Stimulated activated CD8-positive, alpha-beta memory T cell treated with anti-CD3 and anti-CD28 coated beads, Interleukin-2, amount 100 ng/mL, for 48 hours (primary cell): ENCODE measurements around the gene CCDC82.

Experiments used
- DNase-seq, 2 donors: peaks; one replicate each; pipeline ENCODE4 v3.0.0-alpha.2; 2020; ENCODE audit warnings: low read depth in 2 of 2

The CCDC82 gene

GRCh38 chr11:96329419-96329818, 60.3 kb downstream of the CCDC82 start:
- DNase-seq = no peak

GRCh38 chr11:96328395-96329010, 61.2 kb downstream of the CCDC82 start:
- DNase-seq = no peak

DNA sequence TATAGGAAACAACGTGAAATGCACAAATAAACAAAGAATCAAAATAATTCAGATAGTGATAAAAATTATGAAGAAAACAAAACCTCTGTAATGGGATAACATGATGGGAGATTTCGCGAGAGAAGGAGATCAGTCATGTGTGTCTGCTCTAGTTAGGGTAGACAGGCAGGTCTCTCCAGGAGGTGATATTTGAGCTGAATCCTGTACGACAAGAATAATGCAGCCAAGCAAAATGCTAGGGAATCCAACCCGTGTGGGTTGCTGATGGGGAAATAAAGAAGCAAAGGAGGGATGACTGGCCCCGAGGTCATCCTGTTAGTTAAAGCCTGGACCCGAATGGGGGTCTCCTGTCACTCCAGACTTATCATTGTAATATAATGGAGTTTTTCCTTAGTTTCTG, 62.8 kb downstream of the CCDC82 start:
- DNase-seq = no peak

- DNase-seq = no peak
Measured at GRCh38 chr11:96324912-96325311, 64.8 kb downstream of the CCDC82 start.

DNA sequence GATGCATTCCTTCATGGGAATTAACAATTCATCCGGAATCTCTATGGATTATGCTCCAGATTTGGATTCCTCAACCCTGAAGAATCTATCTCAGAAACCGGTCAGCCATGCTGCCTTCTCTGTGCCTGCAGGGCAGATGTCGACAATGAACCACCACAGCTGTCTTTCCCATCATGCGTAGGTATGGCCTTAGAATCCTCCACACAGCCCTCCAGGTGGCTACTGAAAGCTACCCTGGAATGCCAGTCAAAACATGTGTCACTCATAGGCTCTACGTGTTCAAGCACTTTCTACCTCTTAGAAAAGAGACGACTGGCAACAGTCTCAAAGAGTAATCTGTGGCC, 66.1 kb downstream of the CCDC82 start:
- DNase-seq = no peak

GRCh38 chr11:96322775-96323641, 66.7 kb downstream of the CCDC82 start:
- no peak for DNase-seq

GRCh38 chr11:96321091-96321490, 68.6 kb downstream of the CCDC82 start:
- DNase-seq = no peak

- DNase-seq = no peak
Measured at GRCh38 chr11:96319898-96320656, 69.6 kb downstream of the CCDC82 start.

- no peak for DNase-seq
Measured at GRCh38 chr11:96318850-96319249, 70.9 kb downstream of the CCDC82 start.

- no peak for DNase-seq
Measured at GRCh38 chr11:96318399-96318798, 71.3 kb downstream of the CCDC82 start.

GRCh38 chr11:96317985-96318384, 71.7 kb downstream of the CCDC82 start:
- DNase-seq = no peak

DNA sequence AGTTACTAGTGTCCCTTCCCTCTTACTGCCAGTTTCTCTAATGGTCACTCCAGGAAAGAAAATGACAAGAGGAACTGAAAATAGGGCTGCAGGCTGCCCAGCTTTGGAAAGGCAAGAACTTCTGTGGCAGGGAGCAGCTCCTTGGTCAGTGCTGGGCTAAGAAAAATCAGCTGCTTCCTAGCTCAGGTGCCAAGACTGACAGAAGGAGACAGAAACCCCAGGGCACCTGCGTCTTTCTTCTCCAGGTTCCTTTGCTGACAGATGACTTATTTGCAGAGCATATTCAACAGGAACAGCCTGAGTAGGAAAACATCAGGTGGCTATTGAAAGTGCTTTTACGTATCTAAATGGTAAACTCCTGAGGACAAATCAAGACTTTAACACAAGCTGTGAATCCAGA, 72.1 kb downstream of the CCDC82 start:
- DNase-seq = no peak

DNA sequence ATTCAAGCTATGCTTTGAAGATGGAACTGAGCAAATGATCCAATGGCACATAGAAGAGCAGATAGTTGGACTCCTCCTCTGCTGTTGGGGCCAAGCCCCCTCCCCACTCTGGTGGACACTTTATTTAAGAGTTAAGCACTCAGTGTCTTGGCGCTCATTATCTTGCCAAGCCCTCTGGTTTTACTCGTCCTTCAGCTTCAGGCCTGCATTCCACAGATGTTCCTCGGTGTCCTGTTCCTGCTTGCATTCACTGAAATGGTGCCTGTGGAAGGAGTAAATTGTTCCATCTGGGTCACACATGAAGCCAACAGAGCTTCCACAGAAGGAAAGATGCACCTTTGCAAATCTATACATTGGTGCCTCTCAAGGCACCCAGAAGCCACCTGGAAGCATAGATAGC, 72.8 kb downstream of the CCDC82 start:
- DNase-seq = no peak

- no peak for DNase-seq
Measured at GRCh38 chr11:96315476-96315875, 74.2 kb downstream of the CCDC82 start.

DNA sequence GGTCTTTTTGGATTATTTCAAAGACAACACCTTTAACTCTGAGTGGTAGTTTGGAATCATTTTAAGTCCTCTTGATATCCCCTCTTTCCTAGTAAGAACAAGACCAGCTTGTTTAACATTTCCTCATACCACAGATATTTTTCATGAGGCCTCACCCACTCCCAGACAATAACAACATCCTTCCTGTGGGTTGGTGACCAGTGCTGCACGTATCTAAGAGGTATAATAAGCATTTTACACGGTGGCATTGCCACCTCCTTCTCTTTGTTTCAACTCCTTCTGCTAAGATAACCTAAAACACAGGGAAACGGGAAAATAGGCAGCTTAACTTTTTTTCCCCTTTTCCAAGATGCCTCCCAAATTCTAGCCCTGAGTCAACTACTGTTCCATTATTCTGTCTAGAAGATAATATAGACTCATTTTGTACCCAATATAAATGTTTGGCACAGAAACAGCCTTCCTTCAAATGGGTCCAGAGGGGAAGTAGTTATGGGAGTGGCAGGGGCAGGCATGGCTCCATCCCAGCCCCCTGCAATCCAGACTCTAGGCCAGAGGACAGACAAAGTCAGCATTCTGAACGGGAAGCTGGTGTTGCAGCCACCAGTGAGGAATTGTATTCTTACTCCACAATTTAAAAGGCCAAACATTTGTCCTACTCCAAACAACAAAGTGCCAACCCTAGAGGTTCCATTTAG, 75.2 kb downstream of the CCDC82 start:
- no peak for DNase-seq

GRCh38 chr11:96313163-96313562, 76.5 kb downstream of the CCDC82 start:
- no peak for DNase-seq

- no peak for DNase-seq
Measured at GRCh38 chr11:96311120-96311568, 78.6 kb downstream of the CCDC82 start.

- no peak for DNase-seq
Measured at GRCh38 chr11:96310236-96310635, 79.5 kb downstream of the CCDC82 start.

GRCh38 chr11:96309643-96310017, 80.1 kb downstream of the CCDC82 start:
- no peak for DNase-seq

DNA sequence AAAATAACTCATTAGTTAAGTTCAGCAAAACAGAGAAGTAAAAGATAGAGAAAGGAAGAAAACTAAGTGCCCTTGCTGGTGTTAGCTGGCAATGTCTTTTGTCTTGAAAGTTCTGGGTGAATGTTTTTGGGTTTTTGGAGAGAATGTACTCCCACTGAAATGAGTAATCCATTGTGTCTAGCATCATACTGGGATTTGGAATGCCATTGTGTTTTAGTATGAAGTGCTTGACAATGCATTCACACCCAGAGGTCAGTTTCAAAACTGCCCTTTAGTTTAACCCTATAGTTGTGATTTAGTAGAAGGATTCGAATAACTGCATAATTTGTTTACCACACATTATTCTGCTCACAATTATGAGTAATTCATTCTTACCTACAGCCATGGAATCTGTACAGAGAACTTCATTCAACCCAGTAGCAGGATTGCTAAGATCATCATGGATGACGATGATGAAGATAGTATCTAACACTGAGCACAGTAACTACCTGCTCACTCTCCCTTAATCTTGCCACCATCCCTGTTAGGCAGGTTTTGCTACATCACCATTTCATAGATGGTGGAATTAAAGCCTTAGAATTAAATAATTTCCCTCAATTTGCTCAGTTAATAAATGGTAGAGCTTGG, 80.6 kb downstream of the CCDC82 start:
- DNase-seq = no peak

DNA sequence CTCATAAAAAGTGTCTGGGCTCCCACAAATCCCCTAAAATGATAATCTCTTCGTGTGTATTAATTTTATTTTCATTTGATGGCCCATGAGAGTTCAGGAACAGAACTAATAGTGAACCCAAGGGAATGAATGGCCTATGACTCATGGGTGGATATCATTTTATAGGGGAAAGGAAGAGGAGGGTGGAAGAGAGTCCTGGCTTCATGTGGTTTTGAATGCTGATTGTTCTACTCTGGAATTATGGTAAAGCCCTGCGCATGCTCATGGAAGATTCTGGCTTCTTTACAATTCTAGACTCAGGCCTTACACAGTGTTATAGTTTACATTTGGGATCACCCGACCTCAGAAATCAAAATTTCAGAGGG, 82.0 kb downstream of the CCDC82 start:
- no peak for DNase-seq
